Measurements from ENCODE around the gene MTUS2. TPM values are rescaled to one million over a fixed set of nuclear protein-coding genes. Genes with fewer than 3 reads are reported as not detected.
"Not testable (repeated sequence)": the region's sequence is repeated elsewhere in the genome, so short reads cannot be mapped to it uniquely, and the experiment has no call there.

Gene MTUS2
- polyA plus RNA-seq, 3 donors from 2014 or later, result 0.02 TPM; not detected in 2

GRCh38 chr13:28955264-28955966, 135.3 kb downstream of the MTUS2 start:
- H3K27ac Mint-ChIP-seq, result no peak overlapping the region

GRCh38 chr13:28958018-28958417, 137.9 kb downstream of the MTUS2 start:
- Mint-ChIP-seq H3K4me1 (no peaks in the 10 kb centered on the region), H3K27ac (no peak overlapping the region), H3K9me3 (peaks cover 0 to 7% (median 2%) of the 10 kb centered on the region in 6 donors), H3K4me3 (no peak overlapping the region), H3K27me3 (ENCODE audit: low read depth in 3 of 3) (no peaks in the 10 kb centered on the region), H3K36me3 (no peaks in the 10 kb centered on the region)
- DNase-seq, result no peak

More at GRCh38 chr13:28955264-28955966, 135.3 kb downstream of the MTUS2 start:
- H3K4me1 Mint-ChIP-seq, result no peaks in the 10 kb centered on the region
- H3K27me3 Mint-ChIP-seq (ENCODE audit: low read depth in 3 of 3), result no peaks in the 10 kb centered on the region
- H3K36me3 Mint-ChIP-seq, result no peaks in the 10 kb centered on the region
- peaks cover 0 to 7% (median 1%) of the 10 kb centered on the region in 6 donors for H3K9me3 Mint-ChIP-seq
- DNase-seq, result no peak
- H3K4me3 Mint-ChIP-seq, result no peak overlapping the region

- Mint-ChIP-seq H3K27me3 (ENCODE audit: low read depth in 3 of 3) (no peaks in the 10 kb centered on the region), H3K9me3 (peaks cover 0 to 7% (median 2%) of the 10 kb centered on the region in 6 donors), H3K4me3 (no peak overlapping the region), H3K27ac (no peak overlapping the region), H3K4me1 (no peaks in the 10 kb centered on the region), H3K36me3 (no peaks in the 10 kb centered on the region)
- DNase-seq, result no peak
These were observed 138.3 kb downstream of the MTUS2 start for GRCh38 chr13:28958441-28958840.

GRCh38 chr13:28964052-28964451, 143.9 kb downstream of the MTUS2 start:
- no peak overlapping the region for H3K27ac Mint-ChIP-seq
- no peaks in the 10 kb centered on the region for H3K36me3 Mint-ChIP-seq
- H3K27me3 Mint-ChIP-seq (ENCODE audit: low read depth in 3 of 3), result no peaks in the 10 kb centered on the region
- no peak for DNase-seq
- no peak overlapping the region for H3K4me3 Mint-ChIP-seq
- H3K9me3 Mint-ChIP-seq, result peaks cover 0 to 6% (median under 1%) of the 10 kb centered on the region in 6 donors
- no peaks in the 10 kb centered on the region for H3K4me1 Mint-ChIP-seq

GRCh38 chr13:28964803-28965202, 144.7 kb downstream of the MTUS2 start:
- peaks cover 0 to 3% (median 0%) of the 10 kb centered on the region in 3 donors for H3K27me3 Mint-ChIP-seq (ENCODE audit: low read depth in 3 of 3)
- H3K4me1 Mint-ChIP-seq, result no peaks in the 10 kb centered on the region
- no peak for DNase-seq
- no peak overlapping the region for H3K4me3 Mint-ChIP-seq
- H3K27ac Mint-ChIP-seq, result no peak overlapping the region
- no peaks in the 10 kb centered on the region for H3K36me3 Mint-ChIP-seq
- H3K9me3 Mint-ChIP-seq, result peaks cover 0 to 6% (median under 1%) of the 10 kb centered on the region in 6 donors

GRCh38 chr13:28967029-28967915, 147.1 kb downstream of the MTUS2 start:
- no peaks in the 10 kb centered on the region for H3K4me1 Mint-ChIP-seq
- H3K4me3 Mint-ChIP-seq, result no peak overlapping the region
- DNase-seq, result no peak
- no peak overlapping the region for H3K27ac Mint-ChIP-seq
- H3K9me3 Mint-ChIP-seq, result peaks cover 0 to 6% (median 0%) of the 10 kb centered on the region in 6 donors
- H3K36me3 Mint-ChIP-seq, result no peaks in the 10 kb centered on the region
- peaks cover 0 to 3% (median 0%) of the 10 kb centered on the region in 3 donors for H3K27me3 Mint-ChIP-seq (ENCODE audit: low read depth in 3 of 3)

- Mint-ChIP-seq H3K9me3 (peaks cover 0 to 5% (median 0%) of the 10 kb centered on the region in 6 donors), H3K36me3 (no peaks in the 10 kb centered on the region), H3K27ac (no peak overlapping the region), H3K4me1 (no peaks in the 10 kb centered on the region), H3K27me3 (ENCODE audit: low read depth in 3 of 3) (peaks cover 0 to 2% (median 0%) of the 10 kb centered on the region in 3 donors), H3K4me3 (no peak overlapping the region)
- DNase-seq, result no peak
These were observed 156.1 kb downstream of the MTUS2 start for GRCh38 chr13:28976195-28976594.

- Mint-ChIP-seq H3K4me3 (no peak overlapping the region), H3K9me3 (peaks cover 0 to 5% (median under 1%) of the 10 kb centered on the region in 6 donors), H3K36me3 (no peaks in the 10 kb centered on the region), H3K27me3 (ENCODE audit: low read depth in 3 of 3) (peaks cover 0 to 2% (median 0%) of the 10 kb centered on the region in 3 donors), H3K4me1 (no peaks in the 10 kb centered on the region), H3K27ac (no peak overlapping the region)
- DNase-seq, result no peak
These were observed 156.5 kb downstream of the MTUS2 start for GRCh38 chr13:28976636-28977035.

GRCh38 chr13:28978574-28978973, 158.4 kb downstream of the MTUS2 start:
- Mint-ChIP-seq H3K27ac (no peak overlapping the region), H3K4me1 (no peaks in the 10 kb centered on the region), H3K27me3 (ENCODE audit: low read depth in 3 of 3) (peaks cover 0 to 2% (median 0%) of the 10 kb centered on the region in 3 donors)

GRCh38 chr13:28981530-28981929, 161.4 kb downstream of the MTUS2 start:
- Mint-ChIP-seq H3K4me3 (no peak overlapping the region), H3K9me3 (peaks cover 0 to 5% (median 1%) of the 10 kb centered on the region in 6 donors), H3K4me1 (no peaks in the 10 kb centered on the region)

More at GRCh38 chr13:28978574-28978973, 158.4 kb downstream of the MTUS2 start:
- DNase-seq, result no peak
- Mint-ChIP-seq H3K9me3 (peaks cover 0 to 7% (median 1%) of the 10 kb centered on the region in 6 donors), H3K36me3 (no peaks in the 10 kb centered on the region), H3K4me3 (no peak overlapping the region)

GRCh38 chr13:28983641-28984040, 163.5 kb downstream of the MTUS2 start:
- Mint-ChIP-seq H3K4me3 (no peak overlapping the region), H3K9me3 (peaks cover 0 to 10% (median 3%) of the 10 kb centered on the region in 6 donors), H3K27ac (no peak overlapping the region), H3K27me3 (ENCODE audit: low read depth in 3 of 3) (peaks cover 0 to 5% (median 1%) of the 10 kb centered on the region in 3 donors), H3K36me3 (no peaks in the 10 kb centered on the region), H3K4me1 (no peaks in the 10 kb centered on the region)
- no peak for DNase-seq

More at GRCh38 chr13:28981530-28981929, 161.4 kb downstream of the MTUS2 start:
- Mint-ChIP-seq H3K27ac (no peak overlapping the region), H3K27me3 (ENCODE audit: low read depth in 3 of 3) (no peaks in the 10 kb centered on the region), H3K36me3 (no peaks in the 10 kb centered on the region)
- DNase-seq, result no peak

- no peak overlapping the region for H3K4me3 Mint-ChIP-seq
- no peaks in the 10 kb centered on the region for H3K36me3 Mint-ChIP-seq
- peaks cover 1 to 5% (median 3%) of the 10 kb centered on the region in 3 donors for H3K27me3 Mint-ChIP-seq (ENCODE audit: low read depth in 3 of 3)
- H3K9me3 Mint-ChIP-seq, result peaks cover 0 to 10% (median 3%) of the 10 kb centered on the region in 6 donors
- H3K27ac Mint-ChIP-seq, result no peak overlapping the region
- no peak for DNase-seq
- H3K4me1 Mint-ChIP-seq, result no peaks in the 10 kb centered on the region
These were observed 164.2 kb downstream of the MTUS2 start for GRCh38 chr13:28984326-28984725.

GRCh38 chr13:28984825-28985224, 164.7 kb downstream of the MTUS2 start:
- H3K36me3 Mint-ChIP-seq, result no peaks in the 10 kb centered on the region
- no peaks in the 10 kb centered on the region for H3K4me1 Mint-ChIP-seq
- H3K9me3 Mint-ChIP-seq, result peaks cover 0 to 10% (median 3%) of the 10 kb centered on the region in 6 donors
- H3K27ac Mint-ChIP-seq, result no peak overlapping the region
- no peak overlapping the region for H3K4me3 Mint-ChIP-seq
- H3K27me3 Mint-ChIP-seq (ENCODE audit: low read depth in 3 of 3), result peaks cover 1 to 5% (median 3%) of the 10 kb centered on the region in 3 donors
- no peak for DNase-seq

GRCh38 chr13:28990378-28990777, 170.2 kb downstream of the MTUS2 start:
- H3K36me3 Mint-ChIP-seq; H3K27ac Mint-ChIP-seq; H3K27me3 Mint-ChIP-seq (ENCODE audit: low read depth in 3 of 3); H3K4me1 Mint-ChIP-seq; H3K4me3 Mint-ChIP-seq; DNase-seq: not testable (repeated sequence)
- H3K9me3 Mint-ChIP-seq, result peaks cover 0 to 16% (median 4%) of the 10 kb centered on the region in 6 donors

Data from immature natural killer cell (primary cell).